GM20431 (cell line): Measurements from ENCODE around the gene CLN3.
"Not testable (repeated sequence)": the region's sequence is repeated elsewhere in the genome, so short reads cannot be mapped to it uniquely, and the experiment has no call there.

Experiments used
- in situ Hi-C: fragments of 300-500 bp; cut with MseI, MboI; formaldehyde crosslinking; loops from one replicate; pipeline ENCODE4 v1.15.0; 2020; ENCODE audit warnings: low sequenced_read_pairs; ENCODE audit not compliant: unreplicated experiment

Gene CLN3

GRCh38 chr16:28514246-28514645 lies 22.4 kb upstream of the CLN3 start:
- in situ Hi-C loops, result no loop called here

- in situ Hi-C loops, result no loop called here
Measured at GRCh38 chr16:28513484-28514181, 21.8 kb upstream of the CLN3 start.

- in situ Hi-C loops, result no loop called here
Measured at GRCh38 chr16:28511801-28512789, 20.2 kb upstream of the CLN3 start.

- in situ Hi-C loops, result no loop called here
Measured at GRCh38 chr16:28511031-28511430, 19.2 kb upstream of the CLN3 start.

GRCh38 chr16:28505489-28506137 lies 13.7 kb upstream of the CLN3 start:
- in situ Hi-C loops, result no loop called here

- in situ Hi-C loops, result no loop called here
Measured at GRCh38 chr16:28504707-28505404, 13.0 kb upstream of the CLN3 start.

- in situ Hi-C loops, result no loop called here
Measured at GRCh38 chr16:28503470-28504259, 11.8 kb upstream of the CLN3 start.

- in situ Hi-C loops, result no loop called here
Measured at GRCh38 chr16:28502290-28502689, 10.4 kb upstream of the CLN3 start.

- in situ Hi-C loops, result no loop called here
Measured at GRCh38 chr16:28501258-28502232, 9.7 kb upstream of the CLN3 start.

- in situ Hi-C loops, result not testable (repeated sequence)
Measured at GRCh38 chr16:28500476-28501180, 8.8 kb upstream of the CLN3 start.

GRCh38 chr16:28499854-28500253 lies 8.0 kb upstream of the CLN3 start:
- in situ Hi-C loops, result no loop called here

GRCh38 chr16:28498666-28499381 lies 7.0 kb upstream of the CLN3 start:
- in situ Hi-C loops, result no loop called here

GRCh38 chr16:28497861-28498599 lies 6.2 kb upstream of the CLN3 start:
- in situ Hi-C loops, result no loop called here

GRCh38 chr16:28497386-28497785 lies 5.5 kb upstream of the CLN3 start:
- in situ Hi-C loops, result no loop called here

- in situ Hi-C loops, result no loop called here
Measured at GRCh38 chr16:28496844-28497243, 5.0 kb upstream of the CLN3 start.
